Measurements from ENCODE around the gene DPPA5. TPM values are rescaled to one million over a fixed set of nuclear protein-coding genes. Genes with fewer than 3 reads are reported as not detected.

The DPPA5 gene
- polyA plus RNA-seq, 1 donor (not counting 4 experiments of a cell fraction or from before 2014, with no cell fraction given): not detected

DNA sequence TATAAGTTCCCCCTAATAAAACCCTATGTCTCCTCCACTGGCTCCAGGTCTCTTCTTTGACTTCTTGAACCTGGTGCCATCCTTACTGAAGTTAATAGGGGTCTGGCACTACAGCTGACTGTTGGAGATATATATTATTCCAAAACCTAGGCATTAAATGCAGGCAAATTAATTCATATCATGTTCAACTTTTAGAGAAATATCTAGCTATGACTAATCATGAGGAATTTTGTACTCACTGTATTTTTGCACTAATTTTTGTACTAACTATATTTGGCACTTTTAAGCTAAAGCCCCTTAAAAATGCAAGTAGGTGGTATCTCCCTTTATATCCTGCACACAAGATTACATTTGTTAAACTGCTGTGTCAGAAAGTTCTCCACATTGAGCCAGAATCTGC, 10.9 kb downstream of the DPPA5 start:
- Histone ChIP-seq H3K27ac (ENCODE audit: control insufficient read depth, insufficient read depth, low read length) (no peak overlapping the region), H3K79me2 (ENCODE audit: control insufficient read depth, insufficient read depth, low read length) (no peaks in the 10 kb centered on the region), H3K9me1 (ENCODE audit: control insufficient read depth, extremely low read depth, insufficient read depth, low read length) (no peaks in the 10 kb centered on the region), H3K9ac (ENCODE audit: control insufficient read depth, extremely low read depth, insufficient read depth, low read length) (no peak overlapping the region), H3K4me3 (ENCODE audit: control insufficient read depth in 2 of 3, extremely low read depth in 1 of 3, insufficient read depth in 2 of 3, low read depth in 1 of 3, low read length in 3 of 3) (no peak overlapping the region), H3K4me1 (ENCODE audit: control insufficient read depth, extremely low read depth, insufficient read depth, low read length) (no peaks in the 10 kb centered on the region), H2AFZ (ENCODE audit: control insufficient read depth, low read length) (no peak overlapping the region), H3K36me3 (ENCODE audit: control insufficient read depth in 2 of 2, extremely low read depth in 1 of 2, insufficient read depth in 2 of 2, low read length in 2 of 2) (no peaks in the 10 kb centered on the region), H3K4me2 (ENCODE audit: control insufficient read depth, extremely low read depth, insufficient read depth, low read depth, low read length) (no peak overlapping the region), H4K20me1 (ENCODE audit: control insufficient read depth, extremely low read depth, insufficient read depth, low read length) (no peaks in the 10 kb centered on the region), H3K9me3 (ENCODE audit: control insufficient read depth, low read depth, low read length) (no peaks in the 10 kb centered on the region), H3K27me3 (ENCODE audit: control insufficient read depth, extremely low read depth, insufficient read depth, low read length) (peaks cover 3% of the 10 kb centered on the region)
- no peak for FAIRE-seq
- DNase-seq (ENCODE audit: low read depth, low spot score): no peak
- no peak for TF ChIP-seq EZH2 (IDR thresholded peaks at IDR 0.05; ENCODE audit: low read length)
- TF ChIP-seq, protein P1, sequence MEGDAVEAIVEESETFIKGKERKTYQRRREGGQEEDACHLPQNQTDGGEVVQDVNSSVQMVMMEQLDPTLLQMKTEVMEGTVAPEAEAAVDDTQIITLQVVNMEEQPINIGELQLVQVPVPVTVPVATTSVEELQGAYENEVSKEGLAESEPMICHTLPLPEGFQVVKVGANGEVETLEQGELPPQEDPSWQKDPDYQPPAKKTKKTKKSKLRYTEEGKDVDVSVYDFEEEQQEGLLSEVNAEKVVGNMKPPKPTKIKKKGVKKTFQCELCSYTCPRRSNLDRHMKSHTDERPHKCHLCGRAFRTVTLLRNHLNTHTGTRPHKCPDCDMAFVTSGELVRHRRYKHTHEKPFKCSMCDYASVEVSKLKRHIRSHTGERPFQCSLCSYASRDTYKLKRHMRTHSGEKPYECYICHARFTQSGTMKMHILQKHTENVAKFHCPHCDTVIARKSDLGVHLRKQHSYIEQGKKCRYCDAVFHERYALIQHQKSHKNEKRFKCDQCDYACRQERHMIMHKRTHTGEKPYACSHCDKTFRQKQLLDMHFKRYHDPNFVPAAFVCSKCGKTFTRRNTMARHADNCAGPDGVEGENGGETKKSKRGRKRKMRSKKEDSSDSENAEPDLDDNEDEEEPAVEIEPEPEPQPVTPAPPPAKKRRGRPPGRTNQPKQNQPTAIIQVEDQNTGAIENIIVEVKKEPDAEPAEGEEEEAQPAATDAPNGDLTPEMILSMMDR (optimal IDR thresholded peaks at IDR 0.05 in 1 of 3, IDR thresholded peaks at IDR 0.05 in 1 of 3, conservative IDR thresholded peaks at IDR 0.05 in 1 of 3; ENCODE audit: extremely low read depth in 1 of 3, insufficient read depth in 2 of 3, low read length in 3 of 3): no peak
- dilution Hi-C loops (cut with MboI; ENCODE audit: extremely low pct_ligation_motif_present, low sequenced_read_pairs): no loop called here

DNA sequence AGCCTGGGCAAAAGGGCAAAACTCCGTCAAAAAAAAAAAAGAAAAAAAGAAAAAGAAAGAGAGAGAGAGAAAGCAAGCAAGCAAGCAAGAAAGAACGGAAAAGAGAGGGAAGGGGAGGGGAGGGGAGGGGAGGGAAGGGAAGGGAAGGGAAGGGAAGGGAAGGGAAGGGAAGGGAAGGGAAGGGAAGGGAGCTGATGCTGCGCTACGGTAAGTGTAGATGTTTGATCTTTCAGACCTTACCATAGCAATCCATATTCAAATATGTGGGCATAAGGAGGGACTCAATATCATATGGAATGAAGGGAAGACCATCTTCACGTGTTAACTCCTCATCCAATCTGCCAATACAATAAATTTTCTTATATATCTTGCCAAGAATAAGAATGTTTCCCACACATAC, 11.9 kb downstream of the DPPA5 start:
- H2AFZ ChIP-seq (ENCODE audit: control insufficient read depth, low read length): no peak overlapping the region
- TF ChIP-seq EZH2 (IDR thresholded peaks at IDR 0.05; ENCODE audit: low read length): no peak
- TF ChIP-seq, protein P1 (optimal IDR thresholded peaks at IDR 0.05 in 1 of 3, IDR thresholded peaks at IDR 0.05 in 1 of 3, conservative IDR thresholded peaks at IDR 0.05 in 1 of 3; ENCODE audit: extremely low read depth in 1 of 3, insufficient read depth in 2 of 3, low read length in 3 of 3): no peak
- dilution Hi-C loops (cut with MboI; ENCODE audit: extremely low pct_ligation_motif_present, low sequenced_read_pairs): no loop called here
- H3K9ac ChIP-seq (ENCODE audit: control insufficient read depth, extremely low read depth, insufficient read depth, low read length): no peak overlapping the region
- DNase-seq (ENCODE audit: low read depth, low spot score): no peak
- no peaks in the 10 kb centered on the region for H3K9me3 ChIP-seq (ENCODE audit: control insufficient read depth, low read depth, low read length)
- no peaks in the 10 kb centered on the region for H4K20me1 ChIP-seq (ENCODE audit: control insufficient read depth, extremely low read depth, insufficient read depth, low read length)
- H3K9me1 ChIP-seq (ENCODE audit: control insufficient read depth, extremely low read depth, insufficient read depth, low read length): no peaks in the 10 kb centered on the region
- no peaks in the 10 kb centered on the region for H3K79me2 ChIP-seq (ENCODE audit: control insufficient read depth, insufficient read depth, low read length)
- H3K4me3 ChIP-seq (ENCODE audit: control insufficient read depth in 2 of 3, extremely low read depth in 1 of 3, insufficient read depth in 2 of 3, low read depth in 1 of 3, low read length in 3 of 3): no peak overlapping the region
- H3K36me3 ChIP-seq (ENCODE audit: control insufficient read depth in 2 of 2, extremely low read depth in 1 of 2, insufficient read depth in 2 of 2, low read length in 2 of 2): no peaks in the 10 kb centered on the region
- H3K27ac ChIP-seq (ENCODE audit: control insufficient read depth, insufficient read depth, low read length): no peak overlapping the region
- H3K4me2 ChIP-seq (ENCODE audit: control insufficient read depth, extremely low read depth, insufficient read depth, low read depth, low read length): no peak overlapping the region
- FAIRE-seq: no peak
- no peaks in the 10 kb centered on the region for H3K27me3 ChIP-seq (ENCODE audit: control insufficient read depth, extremely low read depth, insufficient read depth, low read length)
- no peaks in the 10 kb centered on the region for H3K4me1 ChIP-seq (ENCODE audit: control insufficient read depth, extremely low read depth, insufficient read depth, low read length)

All from keratinocyte (primary cell).